ENCODE measurements around the gene TMC5.

GRCh38 chr16:19499481-19499880, 81.8 kb downstream of the TMC5 start:
- no peak for TF ChIP-seq POLR2A (IDR thresholded peaks at IDR 0.05)
- TF ChIP-seq, protein P1, sequence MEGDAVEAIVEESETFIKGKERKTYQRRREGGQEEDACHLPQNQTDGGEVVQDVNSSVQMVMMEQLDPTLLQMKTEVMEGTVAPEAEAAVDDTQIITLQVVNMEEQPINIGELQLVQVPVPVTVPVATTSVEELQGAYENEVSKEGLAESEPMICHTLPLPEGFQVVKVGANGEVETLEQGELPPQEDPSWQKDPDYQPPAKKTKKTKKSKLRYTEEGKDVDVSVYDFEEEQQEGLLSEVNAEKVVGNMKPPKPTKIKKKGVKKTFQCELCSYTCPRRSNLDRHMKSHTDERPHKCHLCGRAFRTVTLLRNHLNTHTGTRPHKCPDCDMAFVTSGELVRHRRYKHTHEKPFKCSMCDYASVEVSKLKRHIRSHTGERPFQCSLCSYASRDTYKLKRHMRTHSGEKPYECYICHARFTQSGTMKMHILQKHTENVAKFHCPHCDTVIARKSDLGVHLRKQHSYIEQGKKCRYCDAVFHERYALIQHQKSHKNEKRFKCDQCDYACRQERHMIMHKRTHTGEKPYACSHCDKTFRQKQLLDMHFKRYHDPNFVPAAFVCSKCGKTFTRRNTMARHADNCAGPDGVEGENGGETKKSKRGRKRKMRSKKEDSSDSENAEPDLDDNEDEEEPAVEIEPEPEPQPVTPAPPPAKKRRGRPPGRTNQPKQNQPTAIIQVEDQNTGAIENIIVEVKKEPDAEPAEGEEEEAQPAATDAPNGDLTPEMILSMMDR (IDR thresholded peaks at IDR 0.05): no peak

All from sigmoid colon (tissue), 3 donors.